Urinary bladder (tissue), 4 donors: ENCODE data around the gene NOS1. TPM values are rescaled to one million over a fixed set of nuclear protein-coding genes. Genes with fewer than 3 reads are reported as not detected.
"Not testable (repeated sequence)": the region's sequence is repeated elsewhere in the genome, so short reads cannot be mapped to it uniquely, and the experiment has no call there.

ENCODE experiments used
- DNase-seq: peaks from one replicate; pipeline ENCODE4 v3.0.0-alpha.2; 2015; ENCODE audit errors: extremely low spot score
- H3K27ac ChIP-seq: one replicate; pipeline ENCODE4 v1.5.1; 2013; ENCODE audit warnings: low read depth, mild to moderate bottlenecking, moderate library complexity
- H3K36me3 ChIP-seq: one replicate; pipeline ENCODE4 v1.6.1; 2013; ENCODE audit warnings: mild to moderate bottlenecking, moderate library complexity; ENCODE audit not compliant: insufficient read depth
- H3K4me1 ChIP-seq: one replicate; pipeline ENCODE4 v1.6.1; 2013; ENCODE audit warnings: mild to moderate bottlenecking, moderate library complexity; ENCODE audit not compliant: insufficient read depth
- H3K4me3 ChIP-seq: one replicate; pipeline ENCODE4 v1.5.1; 2013; ENCODE audit warnings: low read depth, low read length
- WGBS: extraction: QIAGEN DNeasy Blood & Tissue Kit; methylation state at CpG from one replicate; pipeline ENCODE4 v1.1.7; 2013; 5-methylcytosine and 5-hydroxymethylcytosine counted together
- polyA plus RNA-seq: library from polyadenylated mRNA; stranded (reverse); fragments of 200-250 nt; gene quantifications from one replicate; pipeline ENCODE4 v1.2.3, GENCODE V29; 2013
- total RNA-seq: library from RNA; depleted of rRNA; stranded (reverse); fragments of >200 nt; gene quantifications from one replicate; pipeline ENCODE4 v1.2.3, GENCODE V29; 2014
- donor health status: healthy with polysubstance abuse.
- donor health status: healthy.

The NOS1 gene
- total and polyA plus RNA-seq, 2 donors: 0.60 to 1.7 TPM

DNA sequence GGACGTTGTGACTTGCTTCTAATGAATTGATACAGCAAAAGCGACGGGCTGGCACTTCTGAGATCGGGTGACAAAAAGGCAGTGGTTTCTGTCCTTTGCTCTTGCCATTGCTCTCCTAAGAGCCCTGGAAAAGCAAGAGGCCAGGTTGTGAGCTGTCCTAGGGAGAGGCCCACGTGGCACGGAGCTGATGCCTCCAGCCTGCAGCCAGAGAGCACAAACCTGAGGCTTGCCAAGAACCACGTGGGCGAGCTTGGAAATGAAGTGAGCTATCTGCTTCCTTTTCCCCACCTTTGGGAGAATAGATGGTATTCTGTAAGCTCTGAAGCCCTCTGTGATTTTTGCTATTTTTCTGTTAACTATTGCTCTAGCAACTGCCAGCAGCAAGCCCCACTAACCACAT lies 26.4 kb upstream of the NOS1 start:
- Histone ChIP-seq H3K4me1 (no peaks in the 10 kb centered on the region), H3K36me3 (no peaks in the 10 kb centered on the region), H3K4me3 (no peak overlapping the region), H3K27ac (no peak overlapping the region)
- no peak for DNase-seq
- 63% methylated on average over 8 of the region's 8 CpGs for WGBS

DNA sequence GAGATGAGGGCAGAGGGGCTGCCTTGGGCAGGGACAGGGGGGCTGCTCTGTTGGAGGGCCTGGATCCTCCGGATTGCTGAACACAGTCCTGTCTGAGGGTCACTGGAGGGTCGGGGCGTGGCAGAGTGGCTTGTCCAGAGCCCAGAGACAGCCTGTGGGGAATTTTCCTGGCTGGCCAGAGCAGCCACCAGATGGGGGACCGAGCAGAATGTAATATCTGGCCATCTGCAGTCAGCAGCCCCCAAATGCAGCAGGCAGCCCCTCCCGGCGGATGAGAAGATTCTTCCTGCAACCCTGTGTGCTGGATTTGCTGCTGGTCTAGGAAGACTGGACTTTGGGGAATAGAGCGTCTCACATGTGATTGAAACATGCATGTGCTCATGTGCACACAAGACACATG lies 23.3 kb upstream of the NOS1 start:
- Histone ChIP-seq H3K4me1 (no peaks in the 10 kb centered on the region), H3K27ac (no peak overlapping the region), H3K36me3 (no peaks in the 10 kb centered on the region), H3K4me3 (no peak overlapping the region)
- DNase-seq: no peak
- 64% methylated on average over 7 of the region's 7 CpGs for WGBS

DNA sequence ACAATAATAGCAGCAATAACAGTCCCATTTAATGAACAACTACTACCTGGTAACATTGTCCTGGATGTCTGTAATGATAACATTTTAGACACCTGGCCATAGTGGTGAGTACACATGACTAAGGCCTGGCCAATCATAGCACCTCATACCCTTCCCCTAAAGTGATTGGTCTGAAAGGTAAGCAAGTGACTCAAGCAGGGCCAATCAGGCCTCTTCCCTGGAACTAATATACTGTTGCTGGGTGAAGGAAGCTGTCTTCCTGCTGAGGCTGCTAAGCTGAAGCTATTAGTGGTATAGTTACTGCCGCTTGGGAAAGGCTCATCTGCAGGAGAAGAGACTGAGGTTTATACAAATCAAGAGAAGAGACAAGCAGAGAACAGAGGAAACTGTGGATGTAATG lies 18.7 kb upstream of the NOS1 start:
- H3K4me1 ChIP-seq: no peaks in the 10 kb centered on the region
- H3K4me3 ChIP-seq: no peak overlapping the region
- H3K27ac ChIP-seq: no peak overlapping the region
- no peak for DNase-seq
- H3K36me3 ChIP-seq: no peaks in the 10 kb centered on the region
- WGBS: 67% methylated on average over 1 of the region's 1 CpG

DNA sequence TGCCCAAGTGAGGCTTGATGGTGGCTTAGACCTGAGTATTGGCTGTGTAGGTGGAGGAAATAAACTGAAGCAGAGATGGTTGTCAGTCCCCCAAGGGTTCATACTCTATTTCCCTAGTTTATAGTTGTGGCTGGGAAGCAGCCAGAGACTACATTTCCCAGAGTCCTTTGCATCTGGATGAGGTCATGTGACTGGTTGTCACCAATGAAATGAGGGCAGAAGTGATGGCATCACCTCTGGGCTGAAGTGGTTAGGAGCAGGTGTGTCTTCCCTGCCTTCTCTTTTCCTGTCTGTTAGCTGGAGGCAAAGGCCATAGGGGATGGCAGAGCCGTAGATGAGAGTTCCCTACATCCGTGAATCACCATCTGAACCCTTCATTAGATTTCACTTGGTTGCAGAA lies 16.3 kb upstream of the NOS1 start:
- no peaks in the 10 kb centered on the region for H3K36me3 ChIP-seq
- WGBS: 86% methylated on average over 2 of the region's 2 CpGs
- no peaks in the 10 kb centered on the region for H3K4me1 ChIP-seq
- no peak overlapping the region for H3K4me3 ChIP-seq
- H3K27ac ChIP-seq: no peak overlapping the region
- no peak for DNase-seq

DNA sequence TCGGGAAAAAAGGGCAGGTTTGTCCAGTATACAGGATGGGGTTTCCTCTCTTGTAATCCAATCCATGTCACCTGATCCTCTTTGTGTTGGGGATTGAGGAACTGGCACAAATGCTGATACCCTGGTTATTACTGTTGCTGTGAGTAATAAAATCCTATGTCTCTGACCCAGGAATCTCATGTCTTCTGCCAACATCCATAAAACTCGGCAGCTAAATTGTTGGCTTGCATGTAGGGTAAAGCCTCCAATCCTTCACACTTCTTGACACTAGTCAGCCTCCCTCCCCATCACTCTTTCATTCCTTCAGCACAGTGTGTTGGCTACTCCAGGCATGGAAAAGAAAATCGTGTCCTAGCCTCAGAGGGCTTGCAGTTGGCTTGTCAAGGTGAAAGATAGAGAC lies 9.2 kb upstream of the NOS1 start:
- Histone ChIP-seq H3K27ac (no peak overlapping the region), H3K4me3 (no peak overlapping the region), H3K4me1 (no peaks in the 10 kb centered on the region), H3K36me3 (no peaks in the 10 kb centered on the region)
- 48% methylated on average over 3 of the region's 3 CpGs for WGBS
- no peak for DNase-seq

DNA sequence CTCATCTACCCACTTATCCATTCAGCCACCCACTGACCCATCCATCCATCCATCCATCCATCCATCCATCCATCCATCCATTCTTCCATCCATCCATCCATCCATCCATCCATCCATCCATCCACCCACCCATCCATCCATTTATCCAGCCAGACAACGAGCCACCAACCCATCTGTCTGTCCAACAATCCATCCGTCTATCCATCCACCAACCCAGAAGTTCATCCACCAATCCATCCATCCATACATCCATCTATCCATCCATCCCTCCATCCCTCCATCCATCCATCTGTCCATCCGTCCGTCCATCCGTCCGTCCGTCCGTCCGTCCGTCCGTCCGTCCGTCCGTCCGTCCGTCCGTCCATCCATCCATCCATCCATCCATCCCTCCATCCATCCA lies 8.6 kb upstream of the NOS1 start:
- WGBS: 60% methylated on average over 17 of the region's 17 CpGs

DNA sequence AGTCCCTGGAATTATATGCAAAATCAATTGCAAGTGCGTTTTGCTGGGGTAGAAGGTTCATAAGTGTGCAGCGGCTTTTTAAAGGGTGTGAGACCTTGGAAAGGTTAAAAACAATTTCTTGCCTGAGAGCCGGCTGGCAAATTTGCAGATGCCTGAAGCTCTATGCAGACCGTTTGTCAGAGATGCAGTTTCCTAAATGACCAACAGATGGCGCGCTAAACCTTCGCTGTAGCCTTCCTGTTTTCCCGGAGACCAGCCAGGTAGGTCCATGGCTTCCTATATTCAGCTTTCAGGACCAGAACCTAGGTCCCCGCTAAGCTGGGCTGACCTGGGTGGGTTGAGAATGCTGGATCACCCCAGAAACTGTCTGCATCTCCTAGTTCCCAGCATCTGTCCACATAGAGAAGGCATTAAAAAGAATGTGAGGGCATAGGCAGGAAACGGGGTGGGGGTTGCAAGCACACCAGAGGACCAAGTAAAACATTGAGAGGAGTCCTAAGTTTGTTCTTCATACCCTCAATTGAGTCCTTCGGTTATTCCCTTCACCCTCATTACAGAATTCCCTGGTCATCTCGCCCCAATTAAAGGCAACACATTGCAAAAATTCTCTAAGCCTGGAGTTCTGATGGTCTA lies 5.7 kb upstream of the NOS1 start:
- Histone ChIP-seq H3K27ac (no peak overlapping the region), H3K36me3 (no peaks in the 10 kb centered on the region), H3K4me3 (no peak overlapping the region), H3K4me1 (no peaks in the 10 kb centered on the region)
- WGBS: 19% methylated on average over 12 of the region's 12 CpGs
- peak; percentile 69 for DNase-seq

More for the DNA sequence above, 8.6 kb upstream of the NOS1 start:
- not testable (repeated sequence) for DNase-seq, H3K27ac ChIP-seq, H3K4me3 ChIP-seq, H3K36me3 ChIP-seq, H3K4me1 ChIP-seq

DNA sequence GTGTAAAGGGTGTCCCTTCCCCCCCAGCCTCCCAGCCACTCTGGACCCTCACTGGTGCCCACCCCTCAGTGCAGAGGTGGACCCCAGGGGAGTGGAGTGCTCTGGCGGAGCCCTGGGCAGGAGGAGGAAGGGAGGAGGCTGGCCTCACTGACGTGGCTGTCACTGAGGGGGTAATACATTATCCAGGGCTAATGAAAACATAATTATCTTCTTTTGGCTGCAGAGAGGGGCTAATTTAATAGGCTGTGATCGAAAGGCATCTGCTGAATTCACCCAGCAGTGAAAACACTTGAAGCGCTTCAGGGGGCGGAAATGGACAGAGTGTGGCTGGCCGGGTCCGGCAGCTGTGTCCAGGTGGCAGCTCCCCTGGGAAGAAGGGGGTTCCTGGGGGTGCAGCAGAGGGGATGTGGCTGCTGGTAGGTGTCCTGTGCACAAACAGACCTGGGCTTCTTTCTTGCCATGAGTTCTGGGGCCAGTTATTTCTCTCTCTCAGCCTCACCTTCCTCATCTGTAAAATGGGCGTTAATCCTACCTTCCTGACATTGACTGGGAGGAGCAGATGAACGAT lies 3.7 kb upstream of the NOS1 start:
- WGBS: 34% methylated on average over 9 of the region's 9 CpGs

DNA sequence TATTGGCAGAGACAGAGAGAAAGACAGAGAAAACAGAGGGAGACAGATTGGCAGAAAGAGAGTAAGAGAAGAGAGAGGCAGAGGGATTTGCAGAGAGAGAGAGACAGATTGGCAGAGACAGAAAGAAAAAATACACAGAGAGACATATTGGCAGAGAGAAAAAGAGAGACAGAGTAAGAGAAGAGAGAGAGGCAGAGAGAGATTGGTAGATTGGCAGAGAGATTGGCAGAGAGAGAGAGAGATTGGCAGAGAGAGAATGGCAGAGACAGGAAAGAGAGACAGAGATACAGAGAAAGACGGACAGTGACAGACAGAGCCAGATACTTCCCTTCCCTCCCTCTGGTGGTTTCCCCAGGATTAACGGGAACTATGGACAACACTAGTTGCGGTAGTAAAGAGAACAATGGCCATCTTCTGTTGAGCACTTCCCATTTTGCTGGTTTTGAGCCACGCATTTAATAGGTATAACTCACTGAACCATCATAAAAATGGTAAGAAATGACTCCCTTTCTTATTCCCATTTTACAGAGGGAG lies 2.6 kb upstream of the NOS1 start:
- Histone ChIP-seq H3K4me3 (no peak overlapping the region), H3K4me1 (no peaks in the 10 kb centered on the region), H3K27ac (no peak overlapping the region), H3K36me3 (no peaks in the 10 kb centered on the region)
- DNase-seq: no peak
- WGBS: 15% methylated on average over 4 of the region's 4 CpGs

More for the DNA sequence above, 3.7 kb upstream of the NOS1 start:
- Histone ChIP-seq H3K36me3 (no peaks in the 10 kb centered on the region), H3K4me1 (no peaks in the 10 kb centered on the region), H3K27ac (no peak overlapping the region), H3K4me3 (no peak overlapping the region)
- DNase-seq: peak; percentile 13

DNA sequence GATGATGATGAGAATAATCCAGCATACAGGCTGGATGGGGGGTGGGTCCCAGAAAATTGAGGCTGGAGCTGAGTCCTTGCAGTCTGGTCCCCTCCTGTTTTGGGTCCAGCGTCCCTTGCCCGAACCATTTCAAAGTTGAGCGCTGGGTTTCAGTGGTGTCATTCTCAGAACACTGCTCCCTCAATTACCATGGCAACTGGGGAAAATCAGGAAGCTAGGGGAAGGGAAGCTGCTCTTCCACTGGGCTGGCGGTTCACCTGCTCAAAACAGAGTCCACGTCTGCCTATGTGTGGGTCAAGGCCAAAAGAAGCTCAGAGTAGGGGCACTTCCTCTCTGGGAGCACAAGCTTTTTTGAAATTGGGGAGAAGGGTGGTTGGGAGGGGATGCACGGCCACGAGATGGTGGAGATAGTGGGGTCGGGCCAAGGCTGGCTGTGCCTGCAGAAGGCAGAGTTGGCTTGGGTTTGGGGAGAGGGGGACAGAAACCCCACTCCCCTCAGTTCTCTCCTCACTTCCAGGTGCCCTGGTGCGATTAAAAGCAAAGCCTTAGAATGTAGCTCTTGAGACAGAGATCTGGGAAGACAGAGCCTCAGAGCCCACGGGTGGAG lies 1.7 kb upstream of the NOS1 start:
- Histone ChIP-seq H3K4me1 (no peaks in the 10 kb centered on the region), H3K4me3 (no peak overlapping the region)

DNA sequence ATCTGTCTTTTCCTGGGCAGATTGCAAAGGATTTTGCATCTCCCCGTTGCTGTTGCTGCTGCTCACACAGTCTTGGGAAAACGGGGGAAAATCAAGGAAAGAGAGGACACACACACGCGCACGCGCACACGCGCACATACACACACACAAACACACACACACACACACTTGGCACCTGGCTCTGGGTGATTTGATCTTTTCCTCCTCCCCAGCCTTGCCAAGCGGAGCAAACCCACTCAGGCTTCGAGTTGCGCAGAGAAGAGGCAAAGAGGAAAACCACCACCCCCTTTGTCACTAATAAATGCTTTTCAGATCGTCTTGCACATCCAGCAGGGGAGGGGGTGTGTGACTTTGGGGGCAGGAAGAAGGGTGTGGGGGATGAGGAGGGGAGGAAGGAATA lies 965 bp upstream of the NOS1 start:
- no peak overlapping the region for H3K4me3 ChIP-seq
- 69% methylated on average over 12 of the region's 12 CpGs for WGBS
- H3K4me1 ChIP-seq: no peaks in the 10 kb centered on the region
- H3K36me3 ChIP-seq: no peaks in the 10 kb centered on the region
- DNase-seq: no peak
- H3K27ac ChIP-seq: no peak overlapping the region

More for the DNA sequence above, 1.7 kb upstream of the NOS1 start:
- WGBS: 42% methylated on average over 10 of the region's 10 CpGs
- no peak overlapping the region for H3K27ac ChIP-seq
- DNase-seq: no peak
- H3K36me3 ChIP-seq: no peaks in the 10 kb centered on the region

DNA sequence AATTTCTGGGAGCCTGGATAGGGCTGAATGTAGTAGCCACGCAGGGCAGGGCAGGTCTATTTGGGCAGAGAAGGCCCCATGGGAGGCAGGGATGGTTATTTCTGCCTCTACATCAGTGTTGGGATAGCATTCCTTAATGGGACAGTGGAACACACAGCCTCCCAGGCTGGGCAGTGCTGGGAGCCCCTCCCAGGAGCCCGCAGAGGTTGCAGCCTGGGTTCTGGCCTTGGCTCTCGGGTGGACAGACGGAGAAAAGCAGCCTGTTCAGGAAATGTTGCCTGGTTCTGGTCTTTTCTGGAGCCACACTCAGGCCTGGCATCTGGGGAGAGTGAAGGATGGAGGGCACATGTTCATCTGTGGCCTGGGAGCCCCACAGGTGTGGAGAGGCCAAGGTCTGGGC lies 479 bp upstream of the NOS1 start:
- H3K27ac ChIP-seq: no peak overlapping the region
- no peak overlapping the region for H3K4me3 ChIP-seq
- no peaks in the 10 kb centered on the region for H3K4me1 ChIP-seq
- DNase-seq: no peak
- WGBS: 41% methylated on average over 4 of the region's 4 CpGs
- no peaks in the 10 kb centered on the region for H3K36me3 ChIP-seq

DNA sequence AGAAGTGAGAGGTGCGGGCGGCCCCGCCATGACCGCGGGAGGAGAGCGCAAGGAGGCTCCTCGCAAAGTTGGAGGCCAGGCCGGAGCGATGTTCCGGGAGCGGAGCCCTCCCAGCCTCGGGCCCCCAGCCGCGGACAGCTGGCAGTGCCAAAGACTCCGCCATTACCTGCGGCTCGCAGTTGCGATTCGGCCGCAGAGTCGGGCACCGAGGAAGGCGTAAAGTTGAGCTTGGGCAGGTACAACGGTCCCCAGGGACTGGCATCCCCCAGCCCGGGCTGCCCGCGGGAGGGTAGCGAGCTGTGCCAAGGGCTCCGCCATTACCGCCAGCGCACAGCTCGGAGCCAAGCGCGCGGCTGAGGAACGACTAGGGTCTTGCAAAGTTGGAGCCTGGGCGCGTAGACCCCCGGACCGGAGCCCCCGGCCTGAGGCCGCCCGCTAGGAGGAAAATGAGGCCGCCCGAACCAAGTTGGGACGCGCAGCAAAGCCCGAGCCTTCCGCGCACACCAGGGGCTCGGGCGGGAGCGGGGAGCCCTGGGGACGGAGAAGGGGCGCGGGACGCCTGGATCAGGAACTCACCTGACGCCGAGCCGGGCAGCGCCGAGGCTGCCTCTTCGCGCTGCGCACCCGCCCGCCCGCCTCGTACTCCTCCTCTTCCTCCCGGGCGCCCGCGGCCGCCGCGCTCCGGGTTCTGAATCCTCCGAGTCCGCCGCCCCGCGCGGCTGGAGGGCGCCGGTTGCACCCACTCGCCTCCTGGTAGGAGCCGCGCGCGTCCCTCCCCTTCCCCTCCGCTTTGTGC lies 677 bp downstream of the NOS1 start:
- Histone ChIP-seq H3K36me3 (no peaks in the 10 kb centered on the region), H3K27ac (no peak overlapping the region), H3K4me1 (no peaks in the 10 kb centered on the region), H3K4me3 (no peak overlapping the region)
- DNase-seq: no peak
- 1% methylated on average over 91 of the region's 91 CpGs for WGBS

DNA sequence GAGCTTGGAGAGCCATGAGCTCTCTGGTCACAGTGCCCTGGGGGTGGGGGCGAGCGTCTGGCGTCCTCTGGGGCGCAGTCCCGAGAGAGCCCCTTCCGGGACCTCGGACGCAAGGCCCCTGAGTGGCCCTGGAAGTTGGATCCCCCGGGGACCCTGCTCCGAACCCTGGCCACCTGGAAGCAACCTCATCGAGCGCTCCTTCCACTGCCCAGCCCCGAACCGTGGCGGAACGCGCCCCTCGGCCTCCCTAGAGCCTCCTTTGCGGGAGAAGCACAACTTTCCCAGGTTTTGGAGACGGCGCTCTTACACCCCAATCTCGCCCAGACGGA lies 1.2 kb downstream of the NOS1 start:
- Histone ChIP-seq H3K27ac (no peak overlapping the region), H3K4me1 (no peaks in the 10 kb centered on the region), H3K36me3 (no peaks in the 10 kb centered on the region), H3K4me3 (no peak overlapping the region)
- DNase-seq: no peak
- 2% methylated on average over 23 of the region's 23 CpGs for WGBS
